HCT116 (cell line): Measurements from ENCODE around the gene ZNF334. TPM values are rescaled to one million over a fixed set of nuclear protein-coding genes. Genes with fewer than 3 reads are reported as not detected.

ENCODE experiments used
- ATAC-seq: fragments of 200-7000 bp; cut with Tn5 transposase; 2 replicates; pipeline ENCODE4 v1.9.1; 2020; ENCODE audit warnings: mild to moderate bottlenecking, moderate library complexity
- BruUV-seq: library from RNA; stranded (reverse); fragments of 400-500 nt; replicated peaks from 2 replicates; lab custom pipeline; 2021; lab: Mats Ljungman, UMichigan
- CTCF ChIA-PET: fragments of 300-600 bp; sonication (Branson Sonifier 250); formaldehyde crosslinking; loops from one replicate; lab custom pipeline; 2021; ENCODE audit warnings: antibody characterized with exemption; lab: Charles Lee
- POLR2A ChIA-PET: fragments of 300-600, 350-600 bp; sonication (Branson Sonifier 250); formaldehyde crosslinking; loops from one replicate; lab custom pipeline; 2021; ENCODE audit warnings: antibody characterized with exemption; lab: Charles Lee
- RAD21 ChIA-PET, 2 experiments: fragments of 300-600 bp; sonication (Branson Sonifier 250); formaldehyde crosslinking; loops; one replicate each; lab custom pipeline; 2023; ENCODE audit warnings: low total read pairs in 2 of 2; ENCODE audit not compliant: uncharacterized antibody in 2 of 2, unreplicated experiment in 2 of 2, low non-redundant PET in 1 of 2; lab: Charles Lee
- DNase-seq: peaks from one replicate; pipeline ENCODE4 v3.0.0-alpha.2; 2010; ENCODE audit warnings: low read depth, low spot score
- H2AFZ ChIP-seq: fragments of 200-600 bp; shearing (Covaris generic), sonication (generic); 2 replicates; pipeline ENCODE4 v1.6.1; 2017; ENCODE audit warnings: low read depth, mixed run types, mixed read lengths, antibody characterized with exemption, low read length; ENCODE audit not compliant: poor library complexity, severe bottlenecking
- H3K27ac ChIP-seq: 2 replicates; pipeline ENCODE4 v1.5.1; 2012; ENCODE audit warnings: low read depth, low read length
- H3K27me3 ChIP-seq: fragments of 200-600 bp; sonication (generic); 2 replicates; pipeline ENCODE4 v1.6.1; 2016; ENCODE audit warnings: mixed run types, low read length, mixed read lengths; ENCODE audit not compliant: insufficient read depth
- H3K36me3 ChIP-seq, 2 experiments: fragments of 200-500 bp in 1 of 2; fragments of 200-600 bp in 1 of 2; sonication (Bioruptor generic) in 1 of 2; sonication (generic) in 1 of 2; 2 replicates each; pipeline versions ENCODE4 v1.5.1 to v1.6.1; 2014 to 2016; ENCODE audit warnings: low read length in 2 of 2, inconsistent platforms in 1 of 2, mixed read lengths in 1 of 2, mixed run types in 1 of 2; ENCODE audit not compliant: insufficient read depth in 2 of 2, control insufficient read depth in 1 of 2
- H3K4me1 ChIP-seq, 2 experiments: fragments of 200-600 bp in 1 of 2; sonication (generic) in 1 of 2; 2 replicates each; pipeline versions ENCODE4 v1.5.1 to v1.6.1; 2012 to 2017; ENCODE audit warnings: low read length in 2 of 2, inconsistent platforms in 1 of 2, mild to moderate bottlenecking in 1 of 2, mixed read lengths in 1 of 2, mixed run types in 1 of 2, moderate library complexity in 1 of 2; ENCODE audit not compliant: insufficient read depth in 2 of 2, control insufficient read depth in 1 of 2
- H3K4me2 ChIP-seq: fragments of 200-600 bp; sonication (generic); 2 replicates; pipeline ENCODE4 v1.6.1; 2017; ENCODE audit warnings: mixed run types, low read length, mixed read lengths
- H3K4me3 ChIP-seq, 2 experiments: fragments of 200-600 bp in 1 of 2; sonication (generic) in 1 of 2; replicated peaks in 1 of 2; 2 replicates each; pipeline ENCODE4 v1.5.1; 2011 to 2016; ENCODE audit warnings: low read length in 2 of 2, control low read depth in 1 of 2, low read depth in 1 of 2, mild to moderate bottlenecking in 1 of 2, mixed read lengths in 1 of 2, mixed run types in 1 of 2
- H3K79me2 ChIP-seq: fragments of 200-600 bp; sonication (generic); 2 replicates; pipeline ENCODE4 v1.6.1; 2017; ENCODE audit warnings: mild to moderate bottlenecking, mixed run types, low read length, moderate library complexity, mixed read lengths; ENCODE audit not compliant: insufficient read depth
- H3K9ac ChIP-seq: fragments of 200-600 bp; sonication (generic); 2 replicates; pipeline ENCODE4 v1.6.1; 2016; ENCODE audit warnings: low read length, mixed read lengths
- H3K9me2 ChIP-seq: fragments of 200-600 bp; sonication (generic), shearing (Covaris generic); 2 replicates; pipeline ENCODE4 v1.6.1; 2017; ENCODE audit warnings: mixed run types, mild to moderate bottlenecking, moderate library complexity; ENCODE audit not compliant: insufficient read depth
- H3K9me3 ChIP-seq, 2 experiments: fragments of 200-500 bp in 1 of 2; fragments of 200-600 bp in 1 of 2; sonication (Bioruptor generic) in 1 of 2; sonication (generic) in 1 of 2; 2 replicates each; pipeline ENCODE4 v1.6.1; 2014 to 2017; ENCODE audit warnings: low read length in 2 of 2, mixed read lengths in 2 of 2, inconsistent platforms in 1 of 2, low read depth in 1 of 2, mild to moderate bottlenecking in 1 of 2, mixed run types in 1 of 2, moderate library complexity in 1 of 2; ENCODE audit not compliant: control insufficient read depth in 1 of 2, insufficient read depth in 1 of 2
- H4K20me1 ChIP-seq: fragments of 200-600 bp; sonication (generic), shearing (Covaris generic); 2 replicates; pipeline ENCODE4 v1.6.1; 2017; ENCODE audit warnings: mixed run types, mild to moderate bottlenecking, moderate library complexity; ENCODE audit not compliant: insufficient read depth
- CBX3 ChIP-seq: IDR thresholded peaks from 2 replicates; pipeline ENCODE4 v1.6.1; 2012; ENCODE audit warnings: low read depth
- CEBPB ChIP-seq: IDR thresholded peaks from 2 replicates; pipeline ENCODE4 v1.6.1; 2012; ENCODE audit warnings: low read depth
- CTCF ChIP-seq, 3 experiments: fragments of 200-600 bp in 1 of 3; sonication (generic) in 1 of 3; IDR thresholded peaks in 2 of 3; conservative IDR thresholded peaks in 1 of 3; 2 replicates each; pipeline ENCODE4 v1.5.1; 2012 to 2017; ENCODE audit warnings: low read depth in 2 of 3, low read length in 2 of 3, antibody characterized with exemption in 1 of 3, borderline replicate concordance in 1 of 3, control low read depth in 1 of 3, mild to moderate bottlenecking in 1 of 3, mixed read lengths in 1 of 3, mixed run types in 1 of 3, moderate library complexity in 1 of 3; ENCODE audit not compliant: insufficient read depth in 1 of 3
- EGR1 ChIP-seq: IDR thresholded peaks from 2 replicates; pipeline ENCODE4 v1.6.1; 2012; ENCODE audit warnings: low read depth
- ELF1 ChIP-seq: IDR thresholded peaks from 2 replicates; pipeline ENCODE4 v1.6.1; 2012; ENCODE audit warnings: low read depth, borderline replicate concordance
- EZH2 ChIP-seq: fragments of 200-600 bp; sonication (generic); IDR thresholded peaks from 2 replicates; pipeline ENCODE4 v1.6.1; 2017; ENCODE audit warnings: antibody characterized with exemption, mixed run types
- FOSL1 ChIP-seq: IDR thresholded peaks from 2 replicates; pipeline ENCODE4 v1.6.1; 2012; ENCODE audit warnings: low read depth
- POLR2A ChIP-seq: IDR thresholded peaks from 2 replicates; pipeline ENCODE4 v1.7.0; 2011; ENCODE audit warnings: borderline replicate concordance; ENCODE audit not compliant: insufficient read depth, insufficient read length; ENCODE audit errors: extremely low read depth
- POLR2AphosphoS5 ChIP-seq: IDR thresholded peaks from 2 replicates; pipeline ENCODE4 v1.6.1; 2011; ENCODE audit warnings: mild to moderate bottlenecking, low read depth, low read length, moderate library complexity
- RAD21 ChIP-seq: IDR thresholded peaks from 2 replicates; pipeline ENCODE4 v1.6.1; 2012; ENCODE audit warnings: low read depth, mild to moderate bottlenecking
- SIN3A ChIP-seq: IDR thresholded peaks from 2 replicates; pipeline ENCODE4 v1.6.1; 2012; ENCODE audit warnings: low read depth
- SRF ChIP-seq: IDR thresholded peaks from 2 replicates; pipeline ENCODE4 v1.6.1; 2012; ENCODE audit warnings: low read depth
- TCF7L2 ChIP-seq: IDR thresholded peaks from 2 replicates; pipeline ENCODE4 v1.7.0; 2011; ENCODE audit warnings: borderline replicate concordance, inconsistent platforms; ENCODE audit not compliant: insufficient read depth, insufficient read length; ENCODE audit errors: extremely low read depth
- ZFX ChIP-seq: fragments of 450-650 bp; IDR thresholded peaks from 2 replicates; pipeline ENCODE4 v1.6.1; 2017
- intact Hi-C: fragments of 100-400 bp; cut with micrococcal nuclease; formaldehyde crosslinking; loops from 2 replicates; pipeline ENCODE4 v1.10.0; 2022
- total RNA-seq: library from RNA; stranded (reverse); gene quantifications from one replicate; pipeline ENCODE4 v1.2.1, GENCODE V29; 2021; ENCODE audit not compliant: unreplicated experiment
- TF ChIP-seq, protein P1 (sequence below): IDR thresholded peaks from 2 replicates; pipeline ENCODE4 v1.6.1; 2012; ENCODE audit warnings: low read depth

ZNF334 gene
- total RNA-seq, 1 experiment from 2014 or later = not detected

DNA sequence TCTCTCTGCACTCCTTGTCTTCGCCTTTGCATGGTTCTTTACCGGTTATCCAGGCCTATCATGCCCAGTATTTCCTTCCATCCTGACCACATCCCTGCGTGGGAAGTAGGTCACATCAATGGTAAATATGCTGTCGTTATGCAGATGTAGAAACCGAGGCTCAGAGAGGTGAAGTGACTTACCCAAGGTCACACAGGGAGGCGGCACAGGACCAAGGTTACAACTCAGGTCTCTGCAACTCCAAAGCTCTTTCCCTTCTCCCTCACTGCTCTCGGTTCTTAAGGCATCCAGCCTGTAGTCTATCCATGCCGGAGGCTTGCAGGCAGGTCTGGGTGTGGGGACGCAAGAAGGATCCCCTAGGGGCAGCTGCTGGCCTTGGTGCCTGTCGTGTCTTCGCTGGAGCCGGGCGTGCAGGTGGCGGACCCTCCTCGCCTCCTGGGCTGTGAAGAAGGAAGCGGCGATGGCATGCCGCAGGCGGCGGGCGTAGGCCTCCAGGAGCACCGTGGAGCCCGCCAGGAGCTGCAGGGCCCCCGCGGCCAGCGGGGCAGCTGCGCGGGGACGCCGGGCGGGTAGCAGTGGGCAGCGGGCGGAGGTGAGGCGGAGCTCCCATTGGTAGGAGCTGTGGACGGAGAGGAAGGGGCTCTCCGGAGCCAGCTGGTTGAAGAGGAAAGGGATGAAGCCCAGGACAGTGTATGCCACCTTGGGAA lies 28.0 kb upstream of the ZNF334 start:
- TF ChIP-seq POLR2A (no peak), EGR1 (no peak), CEBPB (no peak), CTCF (IDR thresholded peaks at IDR 0.05 in 2 of 3, conservative IDR thresholded peaks at IDR 0.05 in 1 of 3; ENCODE audit: borderline replicate concordance in 1 of 3, insufficient read depth in 1 of 3, low read depth in 2 of 3, low read length in 2 of 3) (no peak), SRF (no peak), FOSL1 (no peak), POLR2AphosphoS5 (no peak), CBX3 (no peak), ELF1 (no peak), RAD21 (no peak), SIN3A (no peak), EZH2 (no peak), TCF7L2 (no peak), ZFX (no peak)
- TF ChIP-seq, protein P1, sequence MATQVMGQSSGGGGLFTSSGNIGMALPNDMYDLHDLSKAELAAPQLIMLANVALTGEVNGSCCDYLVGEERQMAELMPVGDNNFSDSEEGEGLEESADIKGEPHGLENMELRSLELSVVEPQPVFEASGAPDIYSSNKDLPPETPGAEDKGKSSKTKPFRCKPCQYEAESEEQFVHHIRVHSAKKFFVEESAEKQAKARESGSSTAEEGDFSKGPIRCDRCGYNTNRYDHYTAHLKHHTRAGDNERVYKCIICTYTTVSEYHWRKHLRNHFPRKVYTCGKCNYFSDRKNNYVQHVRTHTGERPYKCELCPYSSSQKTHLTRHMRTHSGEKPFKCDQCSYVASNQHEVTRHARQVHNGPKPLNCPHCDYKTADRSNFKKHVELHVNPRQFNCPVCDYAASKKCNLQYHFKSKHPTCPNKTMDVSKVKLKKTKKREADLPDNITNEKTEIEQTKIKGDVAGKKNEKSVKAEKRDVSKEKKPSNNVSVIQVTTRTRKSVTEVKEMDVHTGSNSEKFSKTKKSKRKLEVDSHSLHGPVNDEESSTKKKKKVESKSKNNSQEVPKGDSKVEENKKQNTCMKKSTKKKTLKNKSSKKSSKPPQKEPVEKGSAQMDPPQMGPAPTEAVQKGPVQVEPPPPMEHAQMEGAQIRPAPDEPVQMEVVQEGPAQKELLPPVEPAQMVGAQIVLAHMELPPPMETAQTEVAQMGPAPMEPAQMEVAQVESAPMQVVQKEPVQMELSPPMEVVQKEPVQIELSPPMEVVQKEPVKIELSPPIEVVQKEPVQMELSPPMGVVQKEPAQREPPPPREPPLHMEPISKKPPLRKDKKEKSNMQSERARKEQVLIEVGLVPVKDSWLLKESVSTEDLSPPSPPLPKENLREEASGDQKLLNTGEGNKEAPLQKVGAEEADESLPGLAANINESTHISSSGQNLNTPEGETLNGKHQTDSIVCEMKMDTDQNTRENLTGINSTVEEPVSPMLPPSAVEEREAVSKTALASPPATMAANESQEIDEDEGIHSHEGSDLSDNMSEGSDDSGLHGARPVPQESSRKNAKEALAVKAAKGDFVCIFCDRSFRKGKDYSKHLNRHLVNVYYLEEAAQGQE = no peak
- TF ChIP-seq, all 23 proteins: peak for 0
- no peak overlapping the region for H2AFZ ChIP-seq
- BruUV-seq = no TSS peak
- DNase-seq = no peak
- H3K9me3 ChIP-seq = no peaks in the 10 kb centered on the region
- H3K36me3 ChIP-seq = no peaks in the 10 kb centered on the region
- H3K4me1 ChIP-seq = no peaks in the 10 kb centered on the region
- intact Hi-C loops = no loop called here
- ATAC-seq = no peak
- H3K27me3 ChIP-seq = peaks cover 40% of the 10 kb centered on the region
- no peak overlapping the region for H3K4me2 ChIP-seq
- ChIA-PET RAD21 (no interaction called here), POLR2A (no interaction called here), CTCF (no interaction called here)
- H3K79me2 ChIP-seq = no peaks in the 10 kb centered on the region
- no peak overlapping the region for H3K4me3 ChIP-seq
- no peaks in the 10 kb centered on the region for H4K20me1 ChIP-seq
- no peak overlapping the region for H3K27ac ChIP-seq
- no peaks in the 10 kb centered on the region for H3K9me2 ChIP-seq
- H3K9ac ChIP-seq = no peak overlapping the region
